Bronchus fibroblast of lung (primary cell): ENCODE data around the gene IREB2. TPM values are rescaled to one million over a fixed set of nuclear protein-coding genes. Genes with fewer than 3 reads are reported as not detected.

Experiments
- total RNA-seq: library from RNA; depleted of rRNA; stranded (reverse); fragments of >200 nt; gene quantifications from 2 replicates; pipeline ENCODE4 v1.2.3, GENCODE V29; 2015

Gene IREB2, protein sequence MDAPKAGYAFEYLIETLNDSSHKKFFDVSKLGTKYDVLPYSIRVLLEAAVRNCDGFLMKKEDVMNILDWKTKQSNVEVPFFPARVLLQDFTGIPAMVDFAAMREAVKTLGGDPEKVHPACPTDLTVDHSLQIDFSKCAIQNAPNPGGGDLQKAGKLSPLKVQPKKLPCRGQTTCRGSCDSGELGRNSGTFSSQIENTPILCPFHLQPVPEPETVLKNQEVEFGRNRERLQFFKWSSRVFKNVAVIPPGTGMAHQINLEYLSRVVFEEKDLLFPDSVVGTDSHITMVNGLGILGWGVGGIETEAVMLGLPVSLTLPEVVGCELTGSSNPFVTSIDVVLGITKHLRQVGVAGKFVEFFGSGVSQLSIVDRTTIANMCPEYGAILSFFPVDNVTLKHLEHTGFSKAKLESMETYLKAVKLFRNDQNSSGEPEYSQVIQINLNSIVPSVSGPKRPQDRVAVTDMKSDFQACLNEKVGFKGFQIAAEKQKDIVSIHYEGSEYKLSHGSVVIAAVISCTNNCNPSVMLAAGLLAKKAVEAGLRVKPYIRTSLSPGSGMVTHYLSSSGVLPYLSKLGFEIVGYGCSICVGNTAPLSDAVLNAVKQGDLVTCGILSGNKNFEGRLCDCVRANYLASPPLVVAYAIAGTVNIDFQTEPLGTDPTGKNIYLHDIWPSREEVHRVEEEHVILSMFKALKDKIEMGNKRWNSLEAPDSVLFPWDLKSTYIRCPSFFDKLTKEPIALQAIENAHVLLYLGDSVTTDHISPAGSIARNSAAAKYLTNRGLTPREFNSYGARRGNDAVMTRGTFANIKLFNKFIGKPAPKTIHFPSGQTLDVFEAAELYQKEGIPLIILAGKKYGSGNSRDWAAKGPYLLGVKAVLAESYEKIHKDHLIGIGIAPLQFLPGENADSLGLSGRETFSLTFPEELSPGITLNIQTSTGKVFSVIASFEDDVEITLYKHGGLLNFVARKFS
- 7.9 and 9.2 TPM in 2 replicates for total RNA-seq

DNA sequence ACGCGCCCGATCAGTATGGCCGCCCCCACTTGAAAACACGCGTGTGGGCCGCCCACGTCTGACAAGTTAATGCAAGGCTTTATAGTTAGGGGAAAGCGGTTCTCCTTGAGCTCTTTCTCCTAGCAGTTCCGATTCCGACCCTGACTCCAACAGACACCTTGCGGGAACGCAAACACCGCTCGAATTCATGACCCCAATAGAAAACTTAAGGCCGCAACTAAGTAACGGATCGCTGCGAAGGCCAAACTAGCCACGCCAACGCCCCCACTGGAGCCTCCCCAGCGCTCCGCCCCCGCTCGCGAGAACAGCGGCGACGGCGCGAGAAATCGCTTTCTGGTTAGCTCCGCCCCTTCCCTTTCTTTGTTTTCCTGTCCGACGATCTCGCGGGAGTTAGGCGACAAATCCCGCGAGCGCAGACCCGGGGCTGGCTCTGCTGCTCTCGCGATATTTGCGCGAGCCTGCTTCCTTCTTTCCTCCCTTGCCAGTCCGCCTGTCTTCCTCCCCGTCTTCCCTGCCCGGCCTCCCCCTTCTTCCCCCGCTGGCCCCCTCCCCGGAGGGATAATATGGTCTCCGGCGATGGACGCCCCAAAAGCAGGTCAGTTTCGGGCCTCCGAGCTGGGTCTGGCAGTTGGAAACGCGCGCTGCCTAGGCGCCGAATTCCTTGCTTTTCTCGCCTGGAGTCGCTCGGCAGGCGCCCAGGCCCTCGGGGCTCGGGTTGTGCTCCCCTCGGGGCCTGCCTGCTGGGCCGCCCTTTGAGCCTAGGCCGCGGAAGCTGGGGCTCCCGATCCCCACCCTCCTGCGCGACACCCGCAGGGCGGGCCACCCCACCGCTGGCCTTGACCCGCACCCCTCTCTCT lies at the start of gene IREB2:
Gene IREB2, plus strand, starts transcription at position 455 of the 857 bp plus-strand sequence. Its CDS starts 122 bp downstream, at position 577.

DNA sequence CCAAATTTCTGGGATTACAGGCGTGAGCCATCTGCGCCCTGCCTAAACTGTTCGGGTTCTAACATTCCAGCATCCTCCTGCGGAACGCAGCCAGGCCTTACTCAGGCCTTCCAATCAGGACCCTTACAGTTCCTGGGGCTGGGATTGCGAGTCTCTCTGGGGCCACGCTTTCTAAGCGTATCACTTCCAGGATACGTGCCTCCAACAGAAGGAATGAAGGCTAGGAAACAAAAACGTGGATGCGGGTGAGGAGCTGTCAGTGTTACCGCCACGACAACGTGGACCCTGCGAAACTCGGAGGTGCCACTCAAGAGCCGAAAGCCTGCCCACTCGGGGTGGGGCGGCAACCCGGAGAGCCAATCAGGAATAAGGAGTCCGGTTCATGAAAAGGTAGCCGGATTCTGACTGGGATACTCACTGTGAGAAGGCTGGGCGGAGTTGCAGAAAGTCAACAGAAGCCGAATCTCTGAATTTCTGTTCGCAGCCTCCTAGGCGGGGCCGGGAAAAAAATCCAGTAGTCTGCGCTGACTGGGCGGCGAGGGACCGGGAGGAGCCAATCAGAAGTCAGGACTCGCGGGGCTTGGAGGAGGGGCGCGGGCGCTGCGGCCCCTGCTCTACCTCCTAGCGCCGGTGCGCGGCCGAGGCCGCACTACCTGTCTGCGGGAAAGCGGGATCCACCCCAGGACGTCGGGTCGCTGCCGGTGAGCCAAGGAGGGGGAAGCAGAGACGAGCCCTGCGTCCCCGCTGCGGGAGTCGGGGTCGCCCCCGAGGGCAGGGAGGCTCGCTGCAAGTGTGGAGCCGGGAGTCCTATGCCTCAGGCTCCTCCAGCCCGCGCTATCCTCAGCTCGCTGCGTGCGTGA lies 69.2 kb downstream of the IREB2 start, which contains the start of gene HYKK:
Gene HYKK, plus strand, starts transcription at position 607 of the 860 bp plus-strand sequence. CDS start 5,512 bp downstream, outside the sequence.

DNA sequence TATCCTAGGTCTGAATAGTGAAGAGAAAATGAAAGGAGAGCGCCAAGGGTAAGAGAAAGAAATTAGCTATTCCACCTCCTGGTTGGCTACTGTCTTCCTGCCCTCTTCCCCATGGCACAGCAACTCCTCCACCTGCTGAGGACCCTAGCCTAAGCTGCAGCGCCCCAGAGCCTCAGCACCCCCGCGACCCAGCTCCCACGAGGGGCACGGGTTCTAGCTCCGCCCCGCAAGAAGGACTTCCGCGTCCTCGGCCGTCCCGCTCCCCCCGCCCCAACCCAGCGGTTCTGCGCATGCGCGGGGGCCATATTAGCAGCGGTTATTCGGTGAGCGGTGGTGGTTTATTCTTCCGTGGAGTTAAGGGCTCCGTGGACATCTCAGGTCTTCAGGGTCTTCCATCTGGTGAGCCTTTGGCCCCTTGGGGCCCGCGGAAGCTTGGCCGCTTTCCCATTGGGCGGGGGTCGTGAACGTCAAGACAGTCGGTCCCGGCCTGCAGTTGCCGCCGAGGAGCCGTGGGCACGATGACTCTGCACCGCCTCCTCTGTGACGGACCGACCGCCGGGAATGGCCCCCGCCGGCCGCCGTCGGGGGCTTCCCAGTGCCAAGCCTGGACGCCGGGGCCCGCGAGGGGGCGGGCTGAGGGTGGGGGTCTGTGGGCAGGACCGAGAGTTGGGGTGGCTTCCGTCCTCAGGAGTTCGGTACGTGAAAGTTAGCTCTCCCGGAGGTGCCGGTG lies 102.3 kb downstream of the IREB2 start, which contains the start of gene PSMA4:
Gene PSMA4, plus strand, starts transcription at position 304 of the 730 bp plus-strand sequence. CDS start 1,484 bp downstream, outside the sequence.

Other genes starting within 250 kb of the IREB2 start
- gene ACSBG1, start 203.7 kb upstream of the IREB2 start, total RNA-seq: not detected in 2 replicates
- 2.0 and 2.4 TPM in 2 replicates for gene DNAJA4, start 173.7 kb upstream of the IREB2 start, total RNA-seq
- 56.9 and 66.1 TPM in 2 replicates for gene SKIC8, start 138.6 kb upstream of the IREB2 start, total RNA-seq
- not detected in 2 replicates for gene CRABP1, start 97.9 kb upstream of the IREB2 start, total RNA-seq
- 7.4 TPM in 2 replicates for gene HYKK, start 69.4 kb downstream of the IREB2 start, total RNA-seq
- 217 and 237 TPM in 2 replicates for gene PSMA4, start 102.2 kb downstream of the IREB2 start, total RNA-seq
- gene CHRNA5, start 127.3 kb downstream of the IREB2 start, total RNA-seq: 1.0 and 4.3 TPM in 2 replicates
- not detected in 2 replicates for gene CHRNA3, start 182.8 kb downstream of the IREB2 start, total RNA-seq
- gene CHRNB4, start 203.0 kb downstream of the IREB2 start, total RNA-seq: not detected in 2 replicates